ENCODE data around the gene PURB. TPM values are rescaled to one million over a fixed set of nuclear protein-coding genes. Genes with fewer than 3 reads are reported as not detected.

PURB gene
- polyA plus RNA-seq, 1 of the 3 experiments (the other 2 are of a cell fraction), result 4.8 TPM

GRCh38 chr7:44847920-44848634, 37.3 kb downstream of the PURB start, which contains the start of gene H2AZ2 (continued):
- TF ChIP-seq ZBTB33 (IDR thresholded peaks at IDR 0.05; ENCODE audit: borderline replicate concordance, low read depth) (no peak), EP300 (IDR thresholded peaks at IDR 0.05; ENCODE audit: borderline replicate concordance in 1 of 2, low read depth in 1 of 2, low read length in 1 of 2) (peak; percentile 18 to 45; a peak in 1 of 4 replicates), RCOR1 (IDR thresholded peaks at IDR 0.05; ENCODE audit: low read length) (peak; percentile 21; the same call in 1 of the 2 replicates), SIN3A (IDR thresholded peaks at IDR 0.05; ENCODE audit: borderline replicate concordance, low read depth, low read length) (peak; percentile 41), MAX (IDR thresholded peaks at IDR 0.05; ENCODE audit: low read depth) (peak; percentile 92; the same call in 1 of the 2 replicates), FOXM1 (IDR thresholded peaks at IDR 0.05; ENCODE audit: low read depth) (peak; percentile 77; the same call in 1 of the 2 replicates), TEAD4 (IDR thresholded peaks at IDR 0.05; ENCODE audit: borderline replicate concordance, insufficient read depth) (no peak), GABPA (IDR thresholded peaks at IDR 0.05; ENCODE audit: low read depth) (peak; percentile 2; the same call in 1 of the 2 replicates), REST (IDR thresholded peaks at IDR 0.05; ENCODE audit: low read depth, low read length) (no peak; the same call in 1 of the 2 replicates), CHD2 (IDR thresholded peaks at IDR 0.05; ENCODE audit: low read length, partially characterized antibody) (peak; percentile 98), SMC3 (IDR thresholded peaks at IDR 0.05; ENCODE audit: low read depth, low read length) (no peak), MXI1 (IDR thresholded peaks at IDR 0.05; ENCODE audit: low read depth, low read length) (peak; percentile 73; the same call in 1 of the 2 replicates), USF2 (IDR thresholded peaks at IDR 0.05; ENCODE audit: borderline replicate concordance, low read depth, low read length) (no peak), YY1 (IDR thresholded peaks at IDR 0.05; ENCODE audit: low read depth) (no peak; the same call in 1 of the 2 replicates), FOXJ3 (CRISPR knock-in tag; IDR thresholded peaks at IDR 0.05) (no peak), RAD21 (IDR thresholded peaks at IDR 0.05; ENCODE audit: low read length) (no peak), PBX3 (IDR thresholded peaks at IDR 0.05) (peak; percentile 100), POLR2AphosphoS5 (IDR thresholded peaks at IDR 0.05; ENCODE audit: low read depth, low read length) (peak; percentile 91), MEF2A (IDR thresholded peaks at IDR 0.05; ENCODE audit: borderline replicate concordance, low read depth) (no peak), RFX5 (IDR thresholded peaks at IDR 0.05; ENCODE audit: low read length) (peak; percentile 34; the same call in 1 of the 2 replicates), ELF1 (IDR thresholded peaks at IDR 0.05) (no peak), JUND (IDR thresholded peaks at IDR 0.05) (no peak)

All from SK-N-SH (cell line).